DOHH2 (cell line): Measurements from ENCODE around the gene RARA.

Source experiments
- EZH2phosphoT487 ChIP-seq: fragments of 200-600 bp; sonication (generic); IDR thresholded peaks from 2 replicates; pipeline ENCODE4 v1.6.1; 2017; ENCODE audit warnings: borderline replicate concordance, mild to moderate bottlenecking, antibody characterized with exemption, low read length, moderate library complexity, mixed read lengths
- TF ChIP-seq, protein P1 (sequence below): fragments of 200-600 bp; sonication (generic); IDR thresholded peaks from one replicate; pipeline ENCODE4 v1.5.1; 2014; ENCODE audit warnings: antibody characterized with exemption, mild to moderate bottlenecking, low read depth, low read length; ENCODE audit not compliant: poor library complexity, severe bottlenecking

DNA sequence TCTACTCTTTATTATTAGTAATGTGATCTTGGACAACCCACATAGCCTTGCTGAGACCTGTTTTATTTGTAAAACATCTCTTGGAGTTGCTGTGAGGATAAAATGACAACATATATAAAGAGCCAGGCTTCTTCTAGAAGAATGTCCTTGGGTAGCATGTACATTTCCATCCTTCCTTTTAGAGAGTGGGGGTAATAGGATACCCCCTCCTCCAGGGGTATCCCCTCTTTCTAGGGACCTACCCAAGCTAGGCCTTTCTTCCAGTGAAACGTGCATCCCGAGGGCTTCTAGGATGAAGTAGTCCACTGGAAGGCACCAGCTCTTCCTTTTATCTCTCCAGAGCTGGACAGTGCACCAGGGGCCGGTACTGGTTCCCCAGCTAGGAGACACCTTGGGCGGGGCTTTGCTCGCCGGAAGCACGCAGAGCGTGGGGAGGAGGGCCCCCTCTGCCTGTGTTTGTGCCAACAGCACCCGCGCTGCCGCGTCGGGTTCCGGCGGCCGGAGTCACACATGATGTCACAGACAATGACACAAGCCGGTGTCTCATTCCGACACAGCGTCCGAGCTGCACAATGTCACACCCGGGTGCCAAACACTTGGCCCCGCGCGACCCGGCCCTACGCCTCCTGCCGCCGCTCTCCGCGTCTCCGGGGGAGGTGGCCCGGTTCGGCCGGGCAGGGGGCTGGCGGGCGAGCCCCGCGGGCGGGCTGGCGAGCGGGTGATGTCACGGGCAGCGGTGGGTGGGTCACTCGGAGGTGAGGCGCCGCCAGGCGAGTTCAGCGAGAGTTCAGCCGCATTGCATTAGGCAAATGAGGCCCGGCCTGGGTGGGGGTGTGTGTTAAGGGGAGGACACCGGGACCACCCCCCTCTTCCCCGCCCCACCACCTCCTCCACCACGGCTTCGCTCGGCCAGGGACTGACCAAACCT is 32.2 kb downstream of the RARA start:
- TF ChIP-seq, protein P1, sequence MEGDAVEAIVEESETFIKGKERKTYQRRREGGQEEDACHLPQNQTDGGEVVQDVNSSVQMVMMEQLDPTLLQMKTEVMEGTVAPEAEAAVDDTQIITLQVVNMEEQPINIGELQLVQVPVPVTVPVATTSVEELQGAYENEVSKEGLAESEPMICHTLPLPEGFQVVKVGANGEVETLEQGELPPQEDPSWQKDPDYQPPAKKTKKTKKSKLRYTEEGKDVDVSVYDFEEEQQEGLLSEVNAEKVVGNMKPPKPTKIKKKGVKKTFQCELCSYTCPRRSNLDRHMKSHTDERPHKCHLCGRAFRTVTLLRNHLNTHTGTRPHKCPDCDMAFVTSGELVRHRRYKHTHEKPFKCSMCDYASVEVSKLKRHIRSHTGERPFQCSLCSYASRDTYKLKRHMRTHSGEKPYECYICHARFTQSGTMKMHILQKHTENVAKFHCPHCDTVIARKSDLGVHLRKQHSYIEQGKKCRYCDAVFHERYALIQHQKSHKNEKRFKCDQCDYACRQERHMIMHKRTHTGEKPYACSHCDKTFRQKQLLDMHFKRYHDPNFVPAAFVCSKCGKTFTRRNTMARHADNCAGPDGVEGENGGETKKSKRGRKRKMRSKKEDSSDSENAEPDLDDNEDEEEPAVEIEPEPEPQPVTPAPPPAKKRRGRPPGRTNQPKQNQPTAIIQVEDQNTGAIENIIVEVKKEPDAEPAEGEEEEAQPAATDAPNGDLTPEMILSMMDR: peak; percentile 33
- TF ChIP-seq EZH2phosphoT487: no peak
